NCI-H2081 (cell line): ENCODE data around the gene ACP7.
"Not testable (repeated sequence)": the region's sequence is repeated elsewhere in the genome, so short reads cannot be mapped to it uniquely, and the experiment has no call there.

ENCODE experiments used
- DNase-seq, 2 experiments: peaks; one replicate each; lab custom pipeline; 2025; lab: John Stamatoyannopoulos, UW

ACP7 gene

DNA sequence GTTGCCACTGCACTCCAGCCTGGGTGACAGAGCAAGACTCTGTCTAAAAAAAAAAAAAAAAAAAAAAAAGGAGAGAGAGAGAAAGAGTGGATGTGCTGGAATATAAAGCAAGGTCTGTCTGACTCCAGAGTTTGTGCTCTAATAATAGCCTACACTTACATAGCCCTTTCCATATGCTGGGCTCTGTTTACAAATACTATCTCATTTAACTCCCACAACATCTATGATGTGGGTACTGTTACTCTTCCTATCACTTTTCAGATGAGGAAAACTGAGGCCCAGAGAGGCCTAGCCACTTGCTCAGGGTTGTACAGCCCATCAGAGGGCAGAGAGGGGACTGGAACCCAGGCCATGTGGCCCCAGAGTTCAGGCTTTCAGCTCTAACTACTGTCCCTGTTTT lies 25.5 kb downstream of the ACP7 start:
- no peak for DNase-seq

DNA sequence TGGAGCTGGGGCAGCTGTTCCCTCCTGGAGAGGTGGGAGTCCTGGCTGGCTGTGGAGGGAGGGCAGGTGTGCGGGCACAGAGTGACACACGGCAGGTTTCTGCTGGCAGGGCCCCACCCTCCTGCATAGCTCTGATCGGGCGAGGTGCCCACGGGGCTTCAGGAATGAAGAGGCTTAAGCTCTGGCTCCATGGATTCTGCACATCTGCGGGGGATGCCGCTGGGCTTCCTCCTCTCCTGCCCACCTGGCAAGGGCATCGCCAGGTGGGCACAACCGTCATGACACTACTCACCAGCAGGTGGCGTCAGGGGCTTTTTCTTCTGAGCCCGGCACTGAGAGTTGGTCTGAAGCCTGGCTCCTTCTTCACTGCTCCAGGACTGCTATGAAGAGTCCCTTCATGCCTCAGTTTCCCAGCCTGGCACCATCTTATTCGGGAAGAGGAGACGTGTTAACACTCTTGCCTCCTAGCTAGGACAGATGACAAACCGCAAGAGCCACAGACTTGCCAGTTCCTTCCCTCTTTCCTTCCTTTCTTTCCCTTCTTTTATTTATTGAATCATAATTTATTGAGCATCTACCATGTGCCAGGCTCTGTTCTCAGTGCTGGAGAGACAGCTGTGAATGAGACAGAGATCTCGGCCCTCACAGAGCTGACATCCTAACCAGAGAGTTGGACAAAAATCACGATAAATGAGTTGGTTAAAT lies 26.2 kb downstream of the ACP7 start:
- DNase-seq: peak; percentile 38 to 44

DNA sequence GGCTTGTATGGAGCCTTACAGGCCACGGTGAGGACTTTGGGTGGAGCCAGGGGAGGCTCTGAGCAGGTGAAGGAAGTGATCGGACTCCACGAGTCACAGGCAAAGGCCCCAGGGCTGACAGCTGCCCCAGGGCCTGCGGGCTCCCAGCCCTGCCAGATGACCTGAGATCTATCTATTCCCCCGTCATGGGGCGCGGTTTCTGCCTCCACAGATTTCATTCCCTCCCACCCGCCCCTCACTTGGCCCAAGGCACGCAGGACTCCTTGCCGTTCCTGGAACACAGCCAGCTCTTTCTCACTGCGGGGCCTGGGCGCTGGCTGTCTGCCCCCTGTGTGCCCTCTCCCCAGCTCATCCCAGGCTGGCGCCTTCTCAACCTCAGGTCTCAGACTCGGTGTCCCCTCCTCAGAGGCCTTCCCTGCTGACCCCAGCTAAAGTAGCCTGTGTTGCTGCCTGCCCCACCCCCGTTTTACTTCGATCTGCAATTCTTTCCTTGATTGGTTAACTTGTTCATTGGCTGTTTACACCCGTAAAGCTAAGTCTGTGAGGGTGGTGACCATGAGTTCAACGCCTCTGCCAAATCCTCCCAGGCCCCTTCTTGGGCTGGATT lies 27.5 kb downstream of the ACP7 start:
- DNase-seq: no peak

DNA sequence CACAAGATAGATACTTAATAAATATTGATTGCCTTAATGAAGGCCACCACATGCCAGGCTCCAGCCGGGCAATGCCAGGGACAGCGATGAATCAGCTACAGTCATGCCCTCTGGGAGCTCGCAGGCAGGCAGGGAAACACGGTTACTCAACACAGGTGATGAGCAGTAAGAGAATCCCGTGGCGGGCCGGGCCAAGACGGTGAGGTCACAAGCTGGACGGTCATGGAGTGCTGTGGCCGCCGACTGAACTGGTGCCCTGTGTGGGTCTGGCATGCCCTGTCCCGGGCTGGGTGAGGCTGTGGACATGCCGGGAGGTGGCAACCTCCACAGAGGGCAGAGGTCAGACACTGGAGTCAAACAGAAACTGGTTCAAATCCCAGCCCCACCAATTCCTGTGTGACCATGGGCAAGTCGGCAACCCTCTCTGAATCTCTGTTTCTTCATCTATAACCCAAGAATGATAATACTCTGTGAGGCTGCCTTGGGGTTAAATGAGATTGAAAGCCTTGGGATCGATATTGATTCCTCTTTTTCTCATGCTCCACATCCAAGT lies 28.2 kb downstream of the ACP7 start:
- DNase-seq: no peak

DNA sequence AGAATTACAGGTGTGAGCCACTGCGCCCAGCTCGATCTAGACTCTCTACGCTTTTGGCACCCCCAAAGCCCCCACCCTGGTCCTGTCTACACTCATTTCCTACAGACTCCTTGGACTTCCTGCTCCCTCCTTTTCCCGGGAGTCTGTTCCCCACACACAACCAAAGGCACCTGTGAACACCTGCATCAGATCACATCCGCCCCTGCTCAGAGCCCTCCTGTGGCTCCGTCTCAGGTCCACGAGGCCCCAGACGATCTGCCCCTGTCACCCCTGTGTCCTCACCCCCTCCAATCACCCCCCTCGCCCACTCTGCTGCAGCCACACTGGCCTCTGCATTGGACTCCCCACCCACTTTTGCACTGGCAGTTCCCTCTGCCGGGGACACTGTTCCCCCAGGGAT lies 29.0 kb downstream of the ACP7 start:
- no peak for DNase-seq

DNA sequence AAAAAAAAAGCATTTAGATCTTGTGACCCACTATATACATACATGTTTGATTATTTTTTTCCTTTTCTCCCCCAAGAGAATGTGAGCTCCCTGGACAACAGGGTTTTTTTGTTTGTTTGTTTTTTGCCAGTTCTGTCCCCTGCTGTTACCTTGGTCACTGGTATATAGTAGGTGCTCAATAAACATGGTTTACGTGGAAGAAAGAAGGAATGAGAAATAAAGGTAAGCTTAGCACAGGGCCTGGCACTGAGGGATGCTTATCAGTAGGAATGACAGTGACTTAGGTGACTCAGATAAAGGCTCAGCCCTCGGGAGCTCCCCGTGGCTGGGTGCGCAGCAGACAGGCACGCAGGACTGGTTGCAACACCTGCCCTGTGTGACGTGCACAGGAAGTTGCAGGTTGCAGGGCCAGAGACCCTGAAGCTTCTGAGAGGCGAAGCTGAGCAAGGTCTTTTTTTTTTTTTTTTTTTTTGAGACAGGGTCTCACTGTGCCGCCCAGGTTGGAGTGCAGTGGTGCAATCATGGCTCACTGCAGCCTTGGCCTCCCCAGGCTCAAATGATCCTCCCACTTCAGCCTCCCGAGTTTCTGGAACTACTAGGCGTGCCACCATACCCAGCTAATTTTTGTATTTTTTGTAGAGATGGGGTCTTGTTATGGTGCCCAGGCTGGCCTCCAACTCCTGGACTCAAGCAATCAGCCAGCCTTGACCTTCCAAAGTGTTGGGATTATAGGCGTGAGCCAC lies 31.1 kb downstream of the ACP7 start:
- no peak for DNase-seq

DNA sequence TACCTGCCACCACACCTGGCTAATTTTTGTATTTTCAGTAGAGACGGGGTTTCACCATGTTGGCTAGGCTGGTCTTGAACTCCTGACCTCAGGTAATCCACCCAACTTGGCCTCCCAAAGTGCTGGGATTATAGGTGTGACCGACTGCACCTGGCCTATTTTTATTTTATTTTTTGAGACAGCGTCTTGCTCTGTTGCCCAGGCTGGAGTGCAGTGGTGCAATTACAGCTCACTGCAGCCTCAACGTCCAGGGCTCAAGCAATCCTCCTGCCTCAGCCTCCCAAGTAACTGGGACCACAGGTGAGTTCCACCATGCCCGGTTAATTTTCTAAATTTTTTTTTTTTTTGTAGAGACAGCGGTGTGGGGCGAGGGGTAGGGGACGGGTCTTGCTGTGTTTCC lies 32.9 kb downstream of the ACP7 start:
- not testable (repeated sequence) for DNase-seq

DNA sequence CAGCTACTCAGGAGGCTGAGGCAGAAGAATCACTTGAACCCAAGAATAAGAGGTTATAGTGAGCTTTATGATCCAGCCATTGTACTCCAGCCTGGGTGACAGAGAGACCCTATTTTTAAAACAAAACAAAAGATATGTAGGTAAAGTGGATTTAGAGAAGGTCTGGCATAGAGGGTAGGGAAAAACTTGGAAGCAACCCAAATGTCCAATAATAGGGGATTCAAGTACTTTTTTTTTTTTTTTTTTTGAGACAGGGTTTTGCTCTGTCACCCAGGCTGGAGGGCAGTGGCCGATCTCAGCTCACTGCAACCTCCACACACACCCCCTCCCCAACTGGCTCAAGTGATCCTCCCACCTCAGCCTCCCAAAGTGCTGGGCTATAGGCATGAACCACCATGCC lies 35.7 kb downstream of the ACP7 start:
- no peak for DNase-seq

DNA sequence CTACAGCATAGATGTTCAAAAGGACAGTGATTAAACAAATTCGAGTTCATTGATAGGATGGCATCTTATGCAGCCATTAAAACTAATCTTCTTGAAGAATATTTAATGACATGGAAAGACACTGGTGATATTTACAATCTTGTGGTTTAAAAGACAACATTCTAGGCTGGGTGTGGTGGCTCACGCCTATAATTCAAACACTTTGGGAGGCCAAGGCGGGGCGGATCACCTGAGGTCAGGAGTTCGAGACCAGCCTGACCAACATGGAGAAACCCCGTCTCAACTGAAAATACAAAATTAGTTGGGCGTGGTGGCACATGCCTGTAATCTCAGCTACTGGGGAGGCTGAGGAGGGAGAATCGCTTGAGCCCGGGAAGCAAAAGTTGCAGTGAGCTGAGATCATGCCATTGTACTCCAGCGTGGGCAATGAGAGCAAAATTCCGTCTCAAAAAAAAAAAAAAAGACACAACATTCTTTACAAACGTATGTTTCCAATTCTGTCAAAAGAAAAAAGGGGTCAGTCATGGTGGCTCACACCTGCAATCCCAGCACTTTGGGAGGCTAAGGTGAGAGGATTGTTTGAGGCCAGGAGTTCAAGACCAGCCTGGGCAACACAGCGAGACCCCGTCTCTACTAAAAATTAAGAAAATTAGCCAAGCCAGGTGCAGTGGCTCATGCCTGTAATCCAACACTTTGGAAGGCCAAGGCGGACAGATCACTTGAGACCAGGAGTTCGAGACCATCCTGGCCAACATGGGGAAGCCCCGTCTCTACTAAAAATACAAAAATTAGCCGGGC lies 39.0 kb downstream of the ACP7 start:
- no peak for DNase-seq

DNA sequence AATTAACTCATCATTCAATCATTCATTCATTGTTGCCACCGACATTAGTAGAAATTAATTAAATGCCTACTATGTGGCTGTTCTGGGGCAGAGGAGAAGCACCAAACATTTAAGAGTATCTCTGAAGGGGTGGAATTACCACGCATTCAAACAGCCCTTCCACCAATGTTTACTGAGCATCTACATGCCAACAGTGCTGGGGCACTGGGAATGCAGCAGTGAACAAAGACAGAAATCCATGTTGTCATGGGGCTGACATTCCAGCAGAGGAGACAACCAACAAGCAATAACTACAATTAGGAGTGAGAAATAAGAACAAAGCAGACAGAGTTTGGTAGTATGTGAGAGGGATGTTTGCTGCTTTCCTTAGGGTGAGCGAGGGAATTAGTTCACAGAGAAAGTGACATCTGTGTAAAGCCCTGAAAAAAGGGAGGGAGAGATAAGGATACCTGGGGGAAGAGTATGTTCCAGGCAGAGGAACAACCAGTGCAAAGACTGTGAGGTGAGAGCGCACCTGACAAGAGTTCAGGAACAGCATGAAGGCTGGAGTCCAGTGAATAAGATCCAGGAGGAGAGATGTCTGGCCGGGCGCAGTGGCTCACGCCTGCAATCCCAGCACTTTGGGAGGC lies 40.1 kb downstream of the ACP7 start:
- no peak for DNase-seq

DNA sequence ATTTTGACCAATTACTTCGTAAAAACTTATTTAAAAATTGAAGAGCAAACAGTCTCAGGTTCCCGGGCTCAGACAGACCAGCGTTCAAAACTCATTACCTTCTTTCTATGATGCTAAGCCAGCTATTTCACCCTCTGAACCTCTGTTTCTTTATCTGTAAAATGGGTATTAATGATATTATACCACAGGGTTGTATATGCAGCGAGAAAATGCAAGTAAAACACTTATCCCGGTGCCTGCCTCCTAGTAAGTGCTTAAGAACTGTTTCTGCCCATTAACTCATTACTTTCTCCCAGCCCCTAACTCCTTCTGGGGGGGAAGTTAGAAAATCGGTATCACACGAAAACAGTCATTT lies 41.0 kb downstream of the ACP7 start:
- no peak for DNase-seq

DNA sequence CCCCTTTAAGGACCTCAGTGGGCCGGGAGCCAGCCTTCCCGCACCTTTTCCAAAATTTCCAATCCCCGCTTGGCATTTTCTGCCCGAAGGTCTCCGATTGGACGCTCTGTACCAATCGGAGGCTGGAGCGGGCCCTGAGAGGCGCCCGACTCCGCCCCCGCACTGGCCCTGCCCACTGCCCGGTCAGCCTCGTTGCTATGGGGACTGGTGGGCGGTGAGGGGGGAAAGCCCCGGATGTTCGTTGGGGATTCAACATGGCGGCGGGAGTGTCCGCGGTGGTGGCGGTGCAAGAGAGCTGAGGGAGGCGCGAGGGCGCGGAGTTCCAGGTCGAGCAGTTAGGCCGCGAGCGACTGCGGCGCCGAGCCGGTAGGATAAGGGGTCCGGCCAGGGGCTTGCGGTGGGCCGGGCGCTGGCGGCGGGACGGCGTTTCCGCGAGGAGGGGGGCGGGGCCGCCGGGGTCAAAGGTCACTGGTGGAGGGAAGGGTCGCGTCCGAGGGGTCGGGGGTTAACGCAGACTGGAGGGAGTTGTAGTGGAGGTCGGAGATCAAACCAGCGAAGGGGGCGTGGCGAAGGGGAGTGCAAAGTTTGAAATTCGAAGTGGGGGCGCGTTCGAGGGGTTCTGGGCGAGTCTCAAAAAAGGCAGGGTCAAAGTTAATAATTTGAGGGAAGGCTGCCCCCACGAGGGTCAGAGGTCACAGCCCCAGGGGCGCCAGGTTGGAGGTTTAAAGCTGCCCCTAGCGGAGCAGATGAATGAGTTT lies 41.6 kb downstream of the ACP7 start, which contains the start of gene PAK4:
PAK4 (plus strand) TSS at position 233 of the 758 bp plus-strand sequence. CDS start 43,768 bp downstream, outside the sequence.
- peak; percentile 97 to 98 for DNase-seq

DNA sequence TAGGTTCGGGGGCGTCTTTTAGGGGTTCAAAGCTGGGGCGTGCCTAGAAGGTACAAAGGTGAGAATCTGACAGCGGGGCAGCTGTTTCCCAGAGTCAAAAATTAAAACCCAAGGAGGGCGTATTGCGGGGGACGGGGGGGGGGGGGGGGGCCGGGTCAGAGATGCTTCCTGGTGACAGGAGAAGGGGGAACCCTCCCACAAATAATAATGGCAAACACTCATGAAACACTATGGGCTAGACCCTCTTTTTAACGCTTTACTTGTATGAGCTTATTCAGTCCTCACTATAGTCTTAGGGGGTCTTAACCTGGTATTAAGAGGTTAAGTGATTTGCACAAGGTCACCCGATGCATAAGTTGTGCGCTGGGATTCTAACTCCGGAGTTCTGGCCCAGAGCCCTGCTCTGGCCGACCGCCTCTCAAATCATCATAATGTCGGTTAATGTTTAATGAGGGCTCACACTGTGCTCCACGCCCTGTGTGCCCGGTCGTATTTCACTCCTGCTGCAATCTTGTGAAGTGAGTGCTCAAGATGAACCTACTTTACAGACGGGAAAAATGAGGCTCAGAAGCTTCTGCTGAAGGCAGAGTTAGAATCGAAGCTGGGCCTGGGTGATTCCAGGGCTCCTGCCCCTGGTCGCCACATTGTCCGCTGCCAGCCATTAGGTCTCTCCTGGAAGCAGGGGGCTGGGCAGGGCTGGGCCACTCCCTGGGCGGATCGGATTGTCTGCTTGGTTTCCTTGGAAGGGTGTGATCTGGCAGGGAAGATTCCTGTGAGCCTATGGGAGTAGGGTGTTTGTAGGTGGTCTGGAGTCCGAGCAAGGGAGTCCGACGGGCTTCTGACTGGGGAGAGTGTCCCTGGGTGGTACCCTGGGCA lies 42.4 kb downstream of the ACP7 start:
- peak in 1 of 2 experiments; percentile 47 for DNase-seq

DNA sequence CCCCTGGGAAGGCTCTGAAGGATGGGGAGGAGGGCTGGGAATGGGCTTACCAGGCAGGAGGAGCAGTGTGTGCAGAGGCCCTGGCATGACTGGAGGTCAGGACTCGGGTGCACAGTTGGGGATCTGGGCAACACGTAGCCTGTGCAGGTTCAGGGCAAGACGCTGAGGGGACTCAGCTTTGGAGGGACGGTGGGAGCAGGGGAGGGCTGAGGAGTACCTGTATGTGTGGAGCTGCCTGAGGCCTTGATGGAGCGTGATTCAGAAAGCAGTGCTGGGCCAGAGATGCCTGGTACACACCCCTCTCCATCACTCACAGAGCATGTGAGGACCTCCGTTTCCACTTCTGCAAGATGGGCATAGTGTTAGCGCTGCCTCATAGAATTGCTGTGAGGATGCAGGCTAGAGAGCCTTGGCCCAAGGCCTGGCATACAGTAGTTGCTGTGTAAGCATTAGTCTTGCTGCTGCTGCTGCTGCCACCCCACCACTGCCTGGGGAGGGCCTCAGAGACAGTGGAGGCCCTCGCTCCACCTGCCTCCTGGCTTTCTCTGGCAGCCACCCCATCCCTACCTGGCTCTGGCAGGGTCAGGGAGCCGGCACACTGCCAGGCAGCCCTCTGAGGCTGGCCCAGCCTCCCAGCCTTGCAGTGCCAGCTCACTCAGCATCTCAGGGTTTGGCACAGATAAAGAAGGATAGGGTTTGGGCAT lies 43.8 kb downstream of the ACP7 start:
- peak in 1 of 2 experiments; percentile 53 for DNase-seq

DNA sequence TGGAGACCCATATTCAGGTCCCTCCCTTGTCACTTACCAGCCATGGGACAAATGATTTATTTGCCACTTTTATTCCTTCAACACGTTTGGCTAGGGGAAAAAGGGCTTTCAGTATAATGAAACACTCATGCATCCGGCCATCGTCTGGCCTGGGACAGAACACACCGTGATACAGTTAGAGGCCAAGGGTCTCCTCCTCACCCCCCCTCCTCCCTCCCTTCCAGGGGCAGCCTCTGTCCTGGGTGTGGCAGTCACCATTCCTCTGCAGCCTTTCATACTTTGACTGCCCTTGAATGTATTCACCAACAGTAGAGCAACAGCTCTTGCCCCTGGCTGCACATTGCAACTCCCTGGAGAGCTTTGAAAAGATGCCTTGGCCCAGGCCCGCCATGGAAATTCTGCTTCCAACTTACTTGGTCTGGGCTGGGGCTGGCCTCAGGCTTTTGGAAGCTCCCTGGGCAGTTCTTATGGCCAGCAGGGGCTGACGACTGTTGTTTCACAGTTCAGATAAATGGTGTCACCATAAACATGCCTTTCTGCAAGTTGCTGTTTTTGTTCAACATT lies 44.4 kb downstream of the ACP7 start:
- no peak for DNase-seq

DNA sequence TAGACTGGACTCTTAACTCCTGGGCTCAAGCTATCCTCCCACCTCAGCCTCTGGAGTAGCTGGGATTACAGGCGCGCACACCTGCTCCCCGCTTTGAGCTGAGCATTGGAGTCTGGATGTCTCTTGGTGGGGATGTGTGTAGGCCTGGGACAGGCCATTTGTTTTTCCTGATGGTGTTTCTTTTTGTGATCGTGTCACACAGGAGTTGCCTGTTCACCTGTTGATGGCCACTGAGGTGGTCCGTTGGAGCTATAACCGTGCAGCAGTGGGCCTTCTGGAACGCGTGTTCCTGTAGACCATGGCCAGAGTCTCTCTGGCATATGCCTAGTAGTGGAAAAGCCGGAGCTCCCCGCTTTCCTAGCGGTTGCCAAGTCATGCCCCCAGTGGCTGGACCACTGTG lies 44.9 kb downstream of the ACP7 start:
- no peak for DNase-seq

DNA sequence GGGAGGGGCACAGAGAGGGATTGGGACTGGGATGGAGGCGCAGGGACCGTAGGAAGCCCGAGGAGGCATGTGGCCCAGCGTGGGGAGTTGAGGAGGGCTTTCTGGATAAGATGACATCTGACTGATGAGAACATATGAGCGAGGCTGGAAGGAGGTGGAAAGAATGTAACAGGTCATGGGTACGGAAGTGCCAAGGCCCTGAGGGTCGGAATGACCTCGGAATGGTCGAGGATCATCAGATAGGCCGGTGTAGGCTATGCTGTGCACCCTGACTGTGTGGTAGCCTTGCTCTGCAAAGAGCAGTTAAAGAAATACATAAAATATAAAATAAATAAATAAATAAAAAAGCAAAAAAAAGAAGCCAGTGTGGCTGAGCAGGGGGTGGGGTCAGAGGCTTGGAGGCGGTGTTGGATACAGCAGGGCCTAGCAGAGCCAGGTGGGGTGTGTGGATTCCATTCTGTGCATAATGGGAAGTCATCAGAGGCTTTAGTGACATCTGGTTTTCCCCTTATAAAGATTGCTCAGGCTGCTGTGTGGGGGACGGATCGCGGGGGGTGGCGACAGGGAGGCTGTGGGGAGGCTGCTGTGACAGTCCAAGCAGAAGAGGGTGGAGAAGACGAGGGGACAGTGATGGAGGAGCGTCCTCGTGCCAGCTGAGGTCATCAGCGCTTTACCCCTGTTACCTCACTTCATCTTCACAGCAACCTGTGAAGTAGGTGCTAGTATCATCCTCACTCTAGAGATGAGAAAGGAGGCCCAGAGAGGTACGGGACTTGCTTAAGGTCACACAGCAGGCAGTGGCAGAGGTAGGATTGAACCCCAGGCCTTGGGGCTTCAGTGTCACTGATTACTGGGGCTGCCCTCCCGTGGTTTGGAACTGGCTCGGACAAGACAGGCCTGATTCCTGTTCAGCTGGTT lies 46.4 kb downstream of the ACP7 start:
- no peak for DNase-seq

DNA sequence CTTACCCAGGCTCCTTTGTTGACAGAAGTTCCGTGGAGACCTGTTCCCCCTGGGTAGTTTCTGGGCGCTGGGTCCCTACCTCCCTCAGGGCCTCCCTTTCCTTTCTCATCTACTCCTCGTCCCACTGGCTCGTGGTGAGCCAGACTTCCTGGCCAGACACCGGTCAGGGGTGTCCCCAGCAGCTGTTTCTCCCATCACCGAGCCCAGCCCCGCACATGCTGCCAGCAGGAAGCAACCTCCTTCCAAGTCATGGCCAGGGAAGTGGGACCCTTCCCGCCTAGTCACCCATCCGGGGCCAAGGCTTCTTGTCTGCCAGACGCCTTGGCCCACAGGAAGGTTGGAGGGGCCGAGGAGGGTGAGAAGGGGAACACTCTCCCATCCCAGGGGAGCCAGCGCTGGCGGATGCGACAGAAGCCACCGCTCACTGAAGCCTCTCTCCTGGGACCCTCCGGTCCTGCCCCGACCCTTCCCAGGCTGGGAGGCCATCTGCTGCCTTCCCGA lies 47.1 kb downstream of the ACP7 start:
- DNase-seq: no peak
